G401 (cell line): Measurements from ENCODE around the gene ATP6AP1. TPM values are rescaled to one million over a fixed set of nuclear protein-coding genes. Genes with fewer than 3 reads are reported as not detected.

Experiments used
- DNase-seq: peaks from one replicate; pipeline ENCODE4 v3.0.0-alpha.2; 2015; ENCODE audit warnings: low spot score
- in situ Hi-C: cut with HindIII; loops from 2 replicates; pipeline ENCODE4 v1.10.0; 2016; ENCODE audit warnings: low sequenced_read_pairs, mixed read lengths
- total RNA-seq: library from RNA; depleted of rRNA; stranded (reverse); fragments of >200 nt; shearing (Covaris generic); gene quantifications from 2 replicates; pipeline ENCODE4 v1.2.3, GENCODE V29; 2014; rRNA removed

ATP6AP1 gene
- total RNA-seq, 1 experiment from 2014 or later, result 60.6 TPM

GRCh38 chrX:154481911-154482601 is 53.6 kb downstream of the ATP6AP1 start:
- in situ Hi-C loops, result no loop called here
- DNase-seq, result no peak

- in situ Hi-C loops, result no loop called here
- DNase-seq, result no peak
Measured at GRCh38 chrX:154482786-154483185, 54.3 kb downstream of the ATP6AP1 start.

- DNase-seq, result no peak
- in situ Hi-C loops, result no loop called here
Measured at GRCh38 chrX:154483325-154483724, 54.8 kb downstream of the ATP6AP1 start.

- in situ Hi-C loops, result no loop called here
Measured at GRCh38 chrX:154484255-154485149, 56.0 kb downstream of the ATP6AP1 start.

GRCh38 chrX:154485150-154486051 is 56.9 kb downstream of the ATP6AP1 start:
- in situ Hi-C loops, result no loop called here
- DNase-seq, result no peak

More at GRCh38 chrX:154484255-154485149, 56.0 kb downstream of the ATP6AP1 start:
- no peak for DNase-seq

GRCh38 chrX:154486052-154486395 is 57.5 kb downstream of the ATP6AP1 start:
- DNase-seq, result no peak
- in situ Hi-C loops, result no loop called here

Other genes starting within 250 kb of the ATP6AP1 start
- not detected in 2 replicates for gene OPN1MW, start 246.1 kb upstream of the ATP6AP1 start, total RNA-seq
- not detected in 2 replicates for gene OPN1MW2, start 208.9 kb upstream of the ATP6AP1 start, total RNA-seq
- gene OPN1MW3, start 171.1 kb upstream of the ATP6AP1 start, total RNA-seq, result not detected in 2 replicates
- not detected in 2 replicates for gene TEX28, start 133.6 kb upstream of the ATP6AP1 start, total RNA-seq
- gene TKTL1, start 132.9 kb upstream of the ATP6AP1 start, total RNA-seq, result not detected in 2 replicates
- gene FLNA, start 54.0 kb upstream of the ATP6AP1 start, total RNA-seq, result 811 and 832 TPM in 2 replicates
- gene EMD, start 49.4 kb upstream of the ATP6AP1 start, total RNA-seq, result 49.8 and 72.5 TPM in 2 replicates
- 2,883 and 3,419 TPM in 2 replicates for gene RPL10, start 30.3 kb upstream of the ATP6AP1 start, total RNA-seq
- gene DNASE1L1, start 19.4 kb upstream of the ATP6AP1 start, total RNA-seq, result 20.5 and 41.3 TPM in 2 replicates
- 16.9 and 39.4 TPM in 2 replicates for gene TAFAZZIN, start 17.1 kb upstream of the ATP6AP1 start, total RNA-seq
- 51.4 and 57.6 TPM in 2 replicates for gene GDI1, start 8.5 kb downstream of the ATP6AP1 start, total RNA-seq
- gene FAM50A, start 15.5 kb downstream of the ATP6AP1 start, total RNA-seq, result 56.1 and 63.4 TPM in 2 replicates
- gene PLXNA3, start 29.6 kb downstream of the ATP6AP1 start, total RNA-seq, result 3.6 and 6.0 TPM in 2 replicates
- gene LAGE3, start 50.6 kb downstream of the ATP6AP1 start, total RNA-seq, result 72.0 and 79.9 TPM in 2 replicates
- 48.2 and 58.1 TPM in 2 replicates for gene UBL4A, start 57.9 kb downstream of the ATP6AP1 start, total RNA-seq
- gene SLC10A3, start 62.0 kb downstream of the ATP6AP1 start, total RNA-seq, result 12.6 and 24.0 TPM in 2 replicates
- 47.5 and 47.8 TPM in 2 replicates for gene FAM3A, start 87.6 kb downstream of the ATP6AP1 start, total RNA-seq
- gene G6PD, start 118.2 kb downstream of the ATP6AP1 start, total RNA-seq, result 32.0 and 32.9 TPM in 2 replicates
- 12.0 and 13.2 TPM in 2 replicates for gene IKBKG, start 118.9 kb downstream of the ATP6AP1 start, total RNA-seq
- not detected in 2 replicates for gene CTAG1A, start 156.5 kb downstream of the ATP6AP1 start, total RNA-seq
- not detected in 2 replicates for gene CTAG1B, start 190.6 kb downstream of the ATP6AP1 start, total RNA-seq
- not detected in 2 replicates for gene CTAG2, start 224.9 kb downstream of the ATP6AP1 start, total RNA-seq